IMR-90 (cell line): ENCODE measurements around the gene ANXA3.

Experiments
- BHLHE40 ChIP-seq: fragments of 150-350 bp; IDR thresholded peaks from 2 replicates; pipeline ENCODE4 v1.6.1; 2016; ENCODE audit warnings: mild to moderate bottlenecking, low read depth, low read length
- CTCF ChIP-seq: conservative IDR thresholded peaks from 2 replicates; pipeline ENCODE4 v1.5.1; 2012; ENCODE audit warnings: mild to moderate bottlenecking, low read depth, low read length, improper control_type of control experiment
- FOS ChIP-seq: fragments of 150-350 bp; IDR thresholded peaks from 2 replicates; pipeline ENCODE4 v1.6.1; 2016; ENCODE audit warnings: low read depth, low read length
- RCOR1 ChIP-seq: IDR thresholded peaks from 2 replicates; pipeline ENCODE4 v1.6.1; 2012; ENCODE audit warnings: mild to moderate bottlenecking, low read length, improper control_type of control experiment; ENCODE audit not compliant: insufficient replicate concordance
- USF2 ChIP-seq: fragments of 150-350 bp; IDR thresholded peaks from 2 replicates; pipeline ENCODE4 v1.6.1; 2017; ENCODE audit warnings: mild to moderate bottlenecking, antibody characterized with exemption, low read length, low read depth

DNA sequence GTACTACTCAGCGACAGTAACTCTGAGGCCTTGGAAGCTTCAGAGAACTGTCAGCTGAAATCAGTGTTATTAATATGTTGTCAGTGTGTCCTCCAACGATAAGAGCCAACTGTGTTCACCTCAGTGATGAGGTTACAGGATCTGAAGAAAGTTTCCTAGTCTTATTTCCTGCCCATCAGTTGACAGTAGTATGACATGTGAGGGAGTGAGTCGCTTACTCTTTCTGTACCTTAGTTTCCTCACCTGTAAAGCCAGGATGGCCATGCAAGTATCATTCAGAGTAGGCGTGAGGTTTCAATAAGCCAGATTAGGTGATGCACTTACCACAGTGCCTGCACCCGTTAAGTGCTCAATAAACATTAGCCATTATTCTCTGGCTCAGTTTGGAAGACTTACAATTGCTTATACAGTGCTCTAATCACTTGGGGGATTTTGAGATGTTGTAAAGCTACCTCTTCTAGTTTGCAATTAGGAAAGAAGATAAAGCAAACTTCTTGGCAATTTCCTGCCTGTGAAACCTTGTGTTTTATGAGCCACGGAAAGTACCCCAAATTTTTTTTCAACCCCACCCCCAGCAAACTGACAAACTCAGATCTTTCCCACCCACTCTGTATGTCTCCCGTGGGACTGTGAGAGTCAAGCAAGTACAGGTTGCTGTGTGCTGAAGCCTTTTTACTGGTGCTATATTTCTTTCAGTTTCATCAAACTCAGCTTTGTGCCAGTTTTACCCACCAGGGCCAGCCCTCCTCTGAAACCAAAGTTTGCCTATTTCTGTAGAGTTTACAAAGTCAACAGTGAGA lies 62.2 kb downstream of the ANXA3 start:
- TF ChIP-seq CTCF, result no peak
- TF ChIP-seq BHLHE40, result no peak
- TF ChIP-seq FOS, result no peak
- no peak for TF ChIP-seq USF2
- TF ChIP-seq RCOR1, result no peak
